Neural crest cell (in vitro differentiated cells): ENCODE measurements around the gene DLX4. TPM values are rescaled to one million over a fixed set of nuclear protein-coding genes. Genes with fewer than 3 reads are reported as not detected.

Experiments used
- DNase-seq: peaks from one replicate; pipeline ENCODE4 v3.0.0; 2021; ENCODE audit warnings: low read depth, mixed read lengths, low spot score
- H3K27ac Mint-ChIP-seq: one replicate; pipeline ENCODE4 v1.8.0; 2021; ENCODE audit warnings: mild to moderate bottlenecking, mixed read lengths; ENCODE audit not compliant: unreplicated experiment
- H3K27me3 Mint-ChIP-seq: 2 replicates; pipeline ENCODE4 v1.8.0; 2021; ENCODE audit warnings: low read depth, mild to moderate bottlenecking, mixed read lengths
- H3K36me3 Mint-ChIP-seq: 2 replicates; pipeline ENCODE4 v1.8.0; 2021; ENCODE audit warnings: low read depth, mild to moderate bottlenecking, mixed read lengths
- H3K4me1 Mint-ChIP-seq: 2 replicates; pipeline ENCODE4 v1.8.0; 2021; ENCODE audit warnings: mixed read lengths
- H3K4me3 Mint-ChIP-seq: one replicate; pipeline ENCODE4 v1.8.0; 2021; ENCODE audit warnings: mild to moderate bottlenecking, mixed read lengths
- H3K9me3 Mint-ChIP-seq: 2 replicates; pipeline ENCODE4 v1.8.0; 2021; ENCODE audit warnings: mixed read lengths
- total RNA-seq: library from RNA; stranded (reverse); gene quantifications from 2 replicates; pipeline ENCODE4 v1.2.1, GENCODE V29; 2021
- TF ChIP-seq, protein P1 (sequence below): fragments of 200-600 bp; sonication (generic); conservative IDR thresholded peaks from 2 replicates; pipeline ENCODE4 v1.5.0; 2021; ENCODE audit warnings: antibody characterized with exemption, mild to moderate bottlenecking

The DLX4 gene
- total RNA-seq, 1 donor from 2014 or later, result 0.49 TPM

DNA sequence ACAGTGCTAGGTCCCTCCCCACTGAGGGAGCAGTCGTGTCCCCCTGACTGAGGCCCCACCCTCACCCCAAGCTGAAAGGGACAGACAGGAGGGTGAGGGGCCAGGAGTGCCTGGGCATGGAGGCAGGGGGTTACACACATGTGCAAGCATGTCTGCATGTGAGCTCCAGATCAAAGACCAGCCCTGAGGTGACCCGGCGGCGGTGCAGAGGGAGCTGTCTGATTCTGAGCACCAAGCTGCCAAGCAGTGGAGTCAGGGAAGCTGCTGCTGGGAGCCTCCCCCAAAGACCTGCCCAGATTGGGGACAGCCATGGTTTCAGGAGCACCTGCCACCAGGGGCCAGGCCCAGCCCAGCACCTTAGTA lies 20.5 kb downstream of the DLX4 start:
- Mint-ChIP-seq H3K9me3 (no peaks in the 10 kb centered on the region), H3K4me1 (peaks cover 8% of the 10 kb centered on the region), H3K27me3 (peaks cover 88% of the 10 kb centered on the region), H3K36me3 (no peaks in the 10 kb centered on the region), H3K4me3 (no peak overlapping the region), H3K27ac (no peak overlapping the region)
- TF ChIP-seq, protein P1, sequence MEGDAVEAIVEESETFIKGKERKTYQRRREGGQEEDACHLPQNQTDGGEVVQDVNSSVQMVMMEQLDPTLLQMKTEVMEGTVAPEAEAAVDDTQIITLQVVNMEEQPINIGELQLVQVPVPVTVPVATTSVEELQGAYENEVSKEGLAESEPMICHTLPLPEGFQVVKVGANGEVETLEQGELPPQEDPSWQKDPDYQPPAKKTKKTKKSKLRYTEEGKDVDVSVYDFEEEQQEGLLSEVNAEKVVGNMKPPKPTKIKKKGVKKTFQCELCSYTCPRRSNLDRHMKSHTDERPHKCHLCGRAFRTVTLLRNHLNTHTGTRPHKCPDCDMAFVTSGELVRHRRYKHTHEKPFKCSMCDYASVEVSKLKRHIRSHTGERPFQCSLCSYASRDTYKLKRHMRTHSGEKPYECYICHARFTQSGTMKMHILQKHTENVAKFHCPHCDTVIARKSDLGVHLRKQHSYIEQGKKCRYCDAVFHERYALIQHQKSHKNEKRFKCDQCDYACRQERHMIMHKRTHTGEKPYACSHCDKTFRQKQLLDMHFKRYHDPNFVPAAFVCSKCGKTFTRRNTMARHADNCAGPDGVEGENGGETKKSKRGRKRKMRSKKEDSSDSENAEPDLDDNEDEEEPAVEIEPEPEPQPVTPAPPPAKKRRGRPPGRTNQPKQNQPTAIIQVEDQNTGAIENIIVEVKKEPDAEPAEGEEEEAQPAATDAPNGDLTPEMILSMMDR, result no peak
- DNase-seq, result no peak

DNA sequence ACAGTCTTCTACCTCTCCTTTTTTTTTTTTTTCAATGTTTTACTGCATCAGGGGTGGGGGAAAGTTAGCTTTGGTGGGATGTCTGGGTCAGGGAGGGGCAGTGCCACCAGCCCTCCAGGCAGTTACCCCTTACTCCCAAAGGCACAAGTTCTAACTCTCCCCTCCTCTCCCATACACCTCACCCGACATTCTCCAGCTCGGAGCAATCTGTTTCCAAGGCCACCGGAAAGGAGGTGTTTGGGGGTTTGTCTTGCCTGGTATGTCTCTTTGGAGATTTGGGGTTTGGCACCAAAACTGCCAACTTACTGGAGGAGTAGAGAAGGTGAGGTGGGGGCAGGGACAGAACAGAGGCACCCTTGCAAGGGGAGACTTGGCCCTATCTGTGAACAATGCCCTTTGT lies 21.3 kb downstream of the DLX4 start:
- Mint-ChIP-seq H3K4me1 (peaks cover 16% of the 10 kb centered on the region), H3K4me3 (no peak overlapping the region), H3K9me3 (no peaks in the 10 kb centered on the region), H3K27me3 (peaks cover 96% of the 10 kb centered on the region), H3K36me3 (no peaks in the 10 kb centered on the region), H3K27ac (no peak overlapping the region)
- DNase-seq, result no peak
- TF ChIP-seq, protein P1, result no peak

DNA sequence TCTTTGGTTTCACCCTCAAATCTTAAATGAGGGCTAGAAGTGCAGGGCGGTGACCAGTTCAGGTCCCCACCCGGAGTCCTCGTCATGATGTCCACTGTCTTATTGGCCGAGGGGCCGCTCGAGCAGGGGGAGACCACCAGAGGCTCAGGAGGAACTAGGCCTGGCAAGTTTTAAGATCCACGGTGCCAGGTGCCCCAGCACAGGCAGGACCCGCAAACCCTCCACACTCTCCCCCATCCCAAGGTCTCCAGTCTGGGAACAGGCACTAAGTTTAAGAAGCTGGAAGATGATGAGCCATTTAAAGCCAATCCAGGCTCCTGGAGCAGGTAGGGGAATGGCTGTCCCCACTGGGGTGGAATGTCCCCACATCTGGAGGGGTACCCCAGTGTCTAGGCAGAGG lies 21.9 kb downstream of the DLX4 start:
- Mint-ChIP-seq H3K27ac (no peak overlapping the region), H3K36me3 (no peaks in the 10 kb centered on the region), H3K4me3 (no peak overlapping the region), H3K4me1 (peaks cover 21% of the 10 kb centered on the region), H3K9me3 (no peaks in the 10 kb centered on the region), H3K27me3 (peaks cover 98% of the 10 kb centered on the region)
- no peak for DNase-seq
- TF ChIP-seq, protein P1, result no peak

DNA sequence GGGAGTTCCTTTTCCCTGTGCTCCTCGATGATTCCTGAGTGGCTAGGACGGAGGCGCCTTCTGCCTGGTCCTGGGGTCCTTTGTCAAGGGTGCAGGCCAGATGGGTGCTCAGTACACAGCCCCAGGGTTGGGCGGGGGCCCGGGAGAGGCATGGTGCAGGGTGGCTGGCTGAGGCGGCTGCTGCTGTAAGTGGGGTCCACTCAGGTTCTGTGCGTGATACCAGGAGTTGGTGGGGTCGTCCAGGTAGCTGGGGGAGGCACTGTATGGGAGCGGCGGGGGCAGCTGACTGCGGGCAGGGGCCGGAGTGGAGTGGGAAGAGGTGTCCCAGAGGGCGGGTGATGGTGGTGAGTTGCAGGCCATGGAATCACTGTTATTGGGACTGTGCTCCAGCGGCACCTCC lies 22.4 kb downstream of the DLX4 start:
- Mint-ChIP-seq H3K4me1 (peaks cover 25% of the 10 kb centered on the region), H3K27me3 (peaks cover 98% of the 10 kb centered on the region)

DNA sequence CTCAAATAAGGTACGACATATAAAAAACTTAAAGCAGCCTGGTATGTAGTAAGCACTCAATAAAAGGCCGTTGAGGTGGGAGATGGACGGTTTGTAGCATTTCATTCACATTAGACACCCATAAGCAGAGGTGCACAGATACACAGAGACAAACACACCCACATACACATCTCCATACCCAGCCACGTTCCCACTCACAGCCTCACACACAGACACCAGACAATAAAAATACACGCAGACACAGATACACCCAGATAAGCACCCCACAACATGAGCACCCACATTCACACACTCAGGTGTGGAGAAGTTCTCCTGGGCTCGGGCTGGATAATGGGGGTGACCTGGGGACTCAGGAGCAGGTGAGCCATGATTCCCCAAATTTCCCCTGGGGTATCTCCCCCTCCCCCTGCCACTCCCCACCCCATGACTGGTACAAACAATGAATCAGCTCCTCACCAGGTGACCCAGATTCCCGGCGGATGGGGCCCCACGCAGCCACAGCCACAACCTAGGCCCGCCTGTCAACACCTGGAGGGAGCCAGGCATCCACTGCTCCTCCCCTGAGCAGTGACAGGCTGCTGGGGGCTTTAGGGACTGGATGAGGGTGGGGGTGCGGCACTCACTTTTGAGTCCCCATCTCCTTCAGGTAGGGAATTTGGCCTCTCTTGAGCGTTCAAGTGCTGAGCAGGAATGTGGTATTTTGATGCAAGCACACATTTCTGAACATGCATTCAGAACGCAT lies 23.4 kb downstream of the DLX4 start:
- Mint-ChIP-seq H3K27ac (no peak overlapping the region), H3K36me3 (no peaks in the 10 kb centered on the region), H3K27me3 (peaks cover 95% of the 10 kb centered on the region), H3K9me3 (no peaks in the 10 kb centered on the region), H3K4me3 (peak overlapping the region; percentile 69), H3K4me1 (peaks cover 27% of the 10 kb centered on the region)
- TF ChIP-seq, protein P1, result no peak
- no peak for DNase-seq

More for the DNA sequence above, 22.4 kb downstream of the DLX4 start:
- TF ChIP-seq, protein P1, result no peak
- H3K9me3 Mint-ChIP-seq, result no peaks in the 10 kb centered on the region
- H3K27ac Mint-ChIP-seq, result no peak overlapping the region
- no peak overlapping the region for H3K4me3 Mint-ChIP-seq
- no peaks in the 10 kb centered on the region for H3K36me3 Mint-ChIP-seq
- no peak for DNase-seq
